Measurements from ENCODE around the gene CLDN19.

The CLDN19 gene, protein sequence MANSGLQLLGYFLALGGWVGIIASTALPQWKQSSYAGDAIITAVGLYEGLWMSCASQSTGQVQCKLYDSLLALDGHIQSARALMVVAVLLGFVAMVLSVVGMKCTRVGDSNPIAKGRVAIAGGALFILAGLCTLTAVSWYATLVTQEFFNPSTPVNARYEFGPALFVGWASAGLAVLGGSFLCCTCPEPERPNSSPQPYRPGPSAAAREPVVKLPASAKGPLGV

DNA sequence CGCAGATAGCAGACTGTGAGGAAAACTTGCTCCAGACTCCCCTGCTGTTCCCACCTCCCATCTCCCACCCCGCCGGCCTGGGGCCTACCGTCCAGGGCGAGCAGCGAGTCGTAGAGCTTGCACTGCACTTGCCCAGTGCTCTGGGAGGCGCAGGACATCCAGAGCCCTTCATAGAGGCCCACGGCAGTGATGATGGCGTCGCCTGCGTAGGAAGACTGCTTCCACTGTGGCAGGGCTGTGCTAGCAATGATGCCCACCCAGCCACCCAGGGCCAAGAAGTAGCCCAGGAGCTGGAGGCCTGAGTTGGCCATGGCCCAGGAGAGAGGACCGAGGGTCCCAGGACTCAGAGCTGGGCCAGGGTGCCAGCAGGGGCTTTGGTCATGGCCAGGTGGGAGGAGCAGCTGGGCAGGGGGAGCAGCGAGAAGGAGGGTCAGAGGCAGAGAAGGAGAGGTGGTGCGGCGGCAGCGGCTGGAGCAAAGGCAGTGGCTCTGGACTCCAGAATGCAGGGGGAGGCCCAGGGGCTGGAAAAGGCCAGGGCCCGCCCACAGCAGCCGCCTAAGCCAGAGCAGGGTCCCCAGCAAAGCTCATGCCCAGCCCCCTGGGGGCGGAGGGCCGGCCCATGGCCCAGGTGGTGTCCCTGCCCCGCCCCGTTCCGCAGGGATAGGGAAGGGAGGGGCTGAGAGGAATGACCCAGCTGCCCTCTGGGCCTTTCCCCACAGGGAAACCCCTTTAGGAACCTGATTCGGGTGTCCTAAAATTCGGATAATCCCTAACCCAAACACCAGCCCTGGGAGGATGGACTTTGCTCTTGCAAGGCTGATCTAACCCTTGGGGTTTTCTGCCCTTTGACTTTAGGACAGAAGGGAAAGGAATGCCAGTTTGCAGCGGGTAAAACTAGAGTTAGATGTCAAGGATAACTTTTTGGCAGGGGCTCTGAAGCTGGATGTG lies at the start of gene CLDN19:
TSS of gene CLDN19 (minus strand) at position 484 of the 948 bp plus-strand sequence. CDS start at position 311, 173 bp downstream.
- DNase-seq, result no peak

DNA sequence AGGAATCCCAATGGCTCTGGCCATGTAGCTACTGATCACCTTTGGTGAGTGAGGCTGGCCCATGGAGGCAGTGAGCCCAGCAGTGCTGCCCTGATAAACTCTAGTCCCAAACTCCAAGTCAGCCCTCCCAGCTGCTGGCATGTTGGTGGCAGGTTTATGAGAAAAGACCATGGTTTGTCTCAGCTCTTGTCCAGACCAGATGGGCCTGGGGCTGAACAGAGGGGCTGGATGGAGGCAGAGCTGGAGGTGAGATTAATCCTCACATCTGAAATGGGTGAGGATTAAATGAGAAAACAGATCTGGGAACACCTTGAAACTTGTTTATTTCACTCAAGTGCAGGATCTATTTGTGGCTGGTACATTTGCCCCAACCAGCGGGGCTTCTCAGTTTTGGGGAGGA lies 48.0 kb upstream of the CLDN19 start:
- DNase-seq, result no peak

DNA sequence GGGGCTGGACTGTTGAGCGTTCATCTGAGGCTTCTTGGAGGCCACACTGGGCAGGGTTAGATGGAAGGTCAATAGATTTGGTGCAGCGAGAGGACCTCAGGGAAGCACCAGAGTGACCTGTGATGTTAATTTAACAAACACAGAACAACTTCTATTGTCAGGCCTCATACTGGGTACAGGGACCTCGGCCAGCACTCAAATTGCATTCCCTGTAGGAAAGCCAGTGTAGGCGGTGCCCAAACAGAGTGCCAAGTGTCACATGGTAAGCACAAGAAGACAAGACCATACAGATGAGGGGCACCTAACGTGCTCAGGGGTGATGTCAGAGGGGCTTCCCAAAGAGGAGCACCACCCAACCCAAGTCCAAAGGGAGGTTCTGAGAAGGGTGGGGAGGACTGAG lies 46.1 kb upstream of the CLDN19 start:
- no peak for DNase-seq

DNA sequence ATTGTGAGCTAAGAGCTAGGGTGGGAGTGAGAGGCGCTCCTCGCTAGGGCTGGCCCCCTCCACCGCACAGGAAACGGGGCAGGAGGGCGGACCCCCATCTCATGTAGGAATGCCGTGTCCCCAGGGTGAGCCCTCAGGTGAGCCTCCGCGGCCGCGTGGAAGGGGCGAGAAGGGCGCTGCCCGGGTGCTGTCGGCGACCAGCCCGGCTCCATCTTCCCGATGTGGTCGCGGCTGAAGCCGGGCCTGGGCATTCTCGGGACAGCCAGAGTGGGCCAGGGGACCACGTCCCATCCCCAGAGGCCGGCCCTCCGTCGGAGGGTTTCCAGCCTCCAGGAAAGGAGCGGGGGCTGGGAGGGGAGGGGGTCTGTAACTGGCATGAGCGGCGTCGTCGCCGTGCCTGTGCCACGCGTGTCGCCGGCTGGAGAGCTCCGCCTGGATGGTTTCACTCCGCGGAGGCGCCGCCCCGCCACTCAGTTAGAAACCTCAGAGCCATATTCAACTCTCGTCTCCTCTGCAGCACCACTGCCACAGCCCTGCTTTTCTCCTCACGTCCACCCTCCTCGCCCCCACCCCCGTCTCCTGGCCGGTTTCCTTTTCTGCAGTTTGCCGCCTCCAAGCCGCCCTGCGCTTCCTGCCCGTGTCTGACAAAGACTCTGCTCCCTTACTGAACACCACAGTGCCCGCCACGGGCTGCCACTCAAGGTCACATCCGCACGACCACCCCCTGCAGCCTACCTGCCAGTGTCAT lies 45.1 kb upstream of the CLDN19 start, which contains the start of gene TMEM269:
TSS of gene TMEM269 (plus strand) at position 46 of the 748 bp plus-strand sequence. CDS start 4,903 bp downstream, outside the sequence.
- peak; percentile 26 to 33 for DNase-seq

DNA sequence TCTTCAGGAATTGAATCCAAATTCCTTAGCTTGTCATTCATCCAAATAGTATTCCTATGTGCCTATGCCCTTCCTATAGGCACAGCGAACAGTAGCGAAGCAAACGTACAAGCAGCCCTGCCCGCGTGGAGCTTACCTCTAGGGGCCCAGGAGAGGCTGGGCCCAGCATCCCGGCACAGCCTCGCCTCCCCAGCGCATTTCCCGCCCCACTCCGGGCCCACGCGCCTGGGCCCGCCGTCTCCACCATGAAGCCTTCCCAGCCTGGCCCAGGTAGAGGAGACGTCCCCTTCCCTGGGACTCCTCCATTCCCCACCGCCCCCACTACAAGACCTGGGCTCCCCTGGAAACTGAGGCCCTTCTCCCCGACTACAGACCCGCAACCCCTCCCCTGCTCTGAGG lies 44.5 kb upstream of the CLDN19 start:
- DNase-seq, result no peak

DNA sequence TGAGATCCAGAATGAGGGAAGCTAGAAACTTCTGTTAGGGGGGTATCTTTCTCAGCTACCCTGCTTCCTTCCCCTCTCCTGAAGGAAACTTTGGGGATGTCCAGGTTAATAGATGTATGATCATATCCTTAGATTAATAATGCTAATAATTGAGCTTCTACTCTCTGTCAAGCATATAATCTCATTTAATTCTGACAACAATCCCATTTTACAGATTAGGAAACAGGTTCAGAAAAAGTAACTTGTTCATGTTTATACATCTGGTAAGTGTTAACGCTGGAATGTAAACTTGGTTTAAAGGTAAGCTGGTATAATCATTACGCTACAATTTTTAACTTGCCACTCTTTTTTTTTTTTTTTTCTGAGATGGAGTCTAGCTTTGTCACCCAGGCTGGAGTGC lies 43.1 kb upstream of the CLDN19 start:
- DNase-seq, result no peak

DNA sequence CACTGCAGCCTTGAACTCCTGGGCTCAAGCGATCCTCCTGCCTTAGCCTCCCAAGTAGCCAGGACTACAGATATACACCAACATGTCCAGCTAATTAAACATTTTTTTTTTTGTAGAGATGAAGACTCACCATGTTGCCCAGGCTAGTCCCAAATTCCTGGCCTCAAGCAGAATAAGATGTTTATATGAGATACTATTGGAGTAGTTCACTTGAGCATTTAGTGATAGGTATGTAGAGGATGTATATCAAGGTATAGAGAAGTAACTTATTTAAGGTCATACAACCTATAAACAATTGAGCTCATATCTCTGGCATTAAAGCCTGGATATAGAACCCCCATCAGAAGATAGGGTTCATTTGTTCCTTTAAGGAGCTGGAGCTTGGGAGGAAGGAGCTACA lies 40.1 kb upstream of the CLDN19 start:
- DNase-seq, result no peak

DNA sequence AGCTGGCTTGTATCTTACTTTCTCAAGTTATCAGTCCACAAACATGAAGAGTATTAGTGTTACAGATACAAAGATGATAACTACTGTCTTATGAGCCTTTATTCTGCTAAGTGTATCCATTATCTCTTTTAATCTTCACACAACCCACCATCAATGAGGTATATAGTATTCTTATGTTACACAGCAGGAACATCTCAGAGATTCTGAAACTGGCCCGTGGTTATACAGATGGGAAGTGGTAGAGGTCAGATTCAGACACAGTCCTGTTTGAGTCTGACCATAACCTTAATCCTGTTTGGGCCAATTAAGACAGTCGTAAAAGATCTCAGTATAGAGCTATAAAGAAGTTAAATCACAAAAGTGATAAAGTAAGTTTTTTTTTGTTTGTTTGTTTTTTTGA lies 39.7 kb upstream of the CLDN19 start:
- no peak for DNase-seq

DNA sequence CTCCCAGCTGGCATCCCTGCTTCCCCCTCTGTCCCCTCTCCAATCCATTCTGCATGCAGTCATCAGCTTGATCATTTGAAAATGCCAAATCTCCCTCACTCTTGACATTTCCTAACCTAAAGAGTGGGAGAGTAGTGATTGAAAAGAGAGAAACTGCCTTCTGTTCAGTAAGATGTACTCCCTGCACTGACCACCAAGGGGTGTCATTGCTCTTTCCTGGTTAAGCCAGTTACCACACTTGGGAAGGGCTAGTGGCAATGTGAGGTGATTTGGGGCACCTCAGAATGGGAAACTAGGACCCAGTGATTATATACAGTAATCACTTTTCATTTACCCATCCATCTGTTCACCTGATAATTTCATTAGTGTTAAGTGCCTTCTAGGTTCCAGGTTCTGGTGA lies 37.8 kb upstream of the CLDN19 start:
- peak in 1 of 2 donors; percentile 39 for DNase-seq

DNA sequence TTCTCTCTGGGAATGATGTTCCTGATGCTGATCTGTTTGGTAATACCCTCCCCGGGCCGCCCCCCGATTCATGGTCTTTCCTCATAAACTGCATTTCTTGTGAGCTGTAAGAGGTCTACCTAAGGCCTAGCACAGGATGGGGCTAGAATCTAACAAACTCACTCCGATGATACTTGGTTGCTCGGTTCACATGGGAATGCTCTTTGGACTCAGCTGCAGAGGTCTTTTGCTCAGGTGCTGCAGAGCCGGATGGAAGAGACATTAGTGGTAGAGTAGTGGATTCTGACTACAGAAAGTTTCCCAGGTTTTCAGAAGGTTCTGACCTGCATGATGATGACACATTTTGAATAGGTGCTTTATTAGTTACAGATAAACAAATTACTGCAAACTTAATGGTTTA lies 36.5 kb upstream of the CLDN19 start:
- no peak for DNase-seq

DNA sequence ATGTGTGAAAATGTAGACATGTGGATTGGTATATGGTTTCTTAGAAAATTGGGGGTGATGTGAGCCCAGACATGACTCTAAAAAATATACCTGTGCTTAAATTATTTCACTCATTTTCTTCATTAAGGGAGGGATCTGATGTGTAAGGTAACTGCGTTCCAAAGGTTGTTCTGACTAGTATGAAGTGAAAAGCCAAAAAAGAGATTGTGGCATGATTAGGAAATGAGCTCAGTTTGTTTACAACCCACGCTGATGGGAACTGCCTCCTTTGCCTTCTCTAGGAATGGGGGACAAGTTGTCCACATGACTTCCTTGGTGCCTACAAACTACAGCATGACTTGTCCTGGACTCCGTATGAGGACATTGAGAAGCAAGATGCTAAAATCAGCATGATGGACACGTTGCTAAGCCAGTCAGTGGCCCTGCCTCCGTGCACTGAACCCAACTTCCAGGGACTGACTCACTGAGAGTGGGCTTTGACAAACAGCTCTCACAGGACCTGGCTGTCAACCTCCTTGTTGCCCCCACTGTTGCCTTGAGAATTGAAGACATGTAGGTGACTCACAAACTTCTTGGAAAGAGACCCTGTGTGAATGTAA lies 35.0 kb upstream of the CLDN19 start:
- no peak for DNase-seq

DNA sequence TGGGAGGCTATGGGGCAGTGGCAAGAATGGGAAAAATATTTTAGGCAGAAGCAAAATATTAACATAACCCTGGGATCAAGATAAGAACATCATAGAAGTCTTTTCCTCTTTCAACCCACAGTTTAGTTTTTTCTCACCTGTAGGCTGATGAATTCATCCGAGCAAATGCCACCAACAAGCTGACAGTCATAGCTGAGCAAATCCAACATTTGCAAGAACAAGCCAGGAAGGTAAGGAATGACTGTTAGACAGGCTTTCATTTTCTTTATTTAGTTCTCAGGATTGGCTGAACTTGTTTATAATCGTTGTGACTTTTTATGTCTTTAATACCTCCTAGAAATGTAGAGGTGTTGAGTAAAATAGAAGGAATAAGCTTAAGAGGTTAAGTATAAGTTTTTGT lies 33.4 kb upstream of the CLDN19 start:
- DNase-seq, result no peak

DNA sequence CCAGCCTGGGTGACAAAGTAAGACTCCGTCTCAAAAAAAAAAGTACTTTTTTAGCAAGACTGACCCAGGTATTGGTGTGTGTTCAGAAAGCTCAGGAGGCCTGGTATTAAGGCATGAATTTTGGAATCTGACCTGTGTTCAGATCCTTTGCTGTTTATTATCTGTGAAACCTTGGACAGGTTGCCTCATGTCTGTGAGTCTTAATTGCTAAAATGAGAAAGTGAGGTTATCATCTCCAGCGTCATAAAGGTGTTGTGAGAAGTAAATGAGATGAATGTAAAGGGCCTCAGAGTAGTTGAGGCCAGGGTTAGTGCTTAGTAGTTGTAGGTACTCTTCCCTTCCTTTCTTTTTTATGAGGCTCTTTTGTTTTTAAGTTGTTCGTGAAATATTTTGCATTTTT lies 29.8 kb upstream of the CLDN19 start:
- DNase-seq, result no peak

DNA sequence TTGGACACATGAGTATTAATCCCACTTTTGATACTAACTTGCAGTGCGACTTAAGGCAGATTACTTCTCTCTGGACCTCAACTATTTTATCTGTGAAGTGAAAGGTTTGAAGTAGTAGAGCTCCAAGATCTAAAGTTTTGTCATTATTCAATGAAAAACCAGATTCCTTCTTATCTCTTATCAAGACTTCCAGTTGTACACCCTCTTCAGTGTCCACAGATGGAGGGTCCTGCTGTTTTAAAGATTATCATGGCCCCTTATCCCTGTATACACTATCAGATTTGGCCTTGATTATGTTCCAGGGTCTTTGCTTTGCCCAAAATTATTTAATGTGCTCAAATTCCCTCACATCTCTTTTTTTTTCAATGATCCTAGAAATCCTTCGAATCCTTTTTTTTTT lies 28.1 kb upstream of the CLDN19 start:
- DNase-seq, result no peak

DNA sequence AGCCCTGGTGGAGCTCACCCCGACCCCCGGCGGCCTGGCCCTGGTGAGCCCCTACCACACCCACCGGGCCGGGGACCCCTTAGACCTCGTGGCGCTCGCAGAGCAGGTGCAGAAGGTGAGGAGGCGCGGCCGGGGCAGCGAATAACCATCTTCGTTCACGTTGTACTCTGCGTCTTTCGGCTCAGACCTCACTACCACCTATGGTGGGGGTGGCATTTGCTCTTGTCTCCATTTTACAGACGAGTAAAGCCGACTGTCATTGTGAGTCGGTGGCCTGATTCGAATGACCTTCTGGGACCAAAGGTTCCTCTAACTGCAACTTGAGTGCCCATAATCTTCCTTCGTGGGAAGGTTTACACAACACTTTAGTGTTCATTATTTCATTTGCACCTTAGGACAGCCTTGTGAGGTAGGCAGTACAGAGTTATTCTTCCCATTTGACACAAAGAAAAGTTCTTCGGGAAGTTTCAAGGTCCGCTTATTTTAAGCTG lies 27.5 kb upstream of the CLDN19 start:
- DNase-seq, result no peak

DNA sequence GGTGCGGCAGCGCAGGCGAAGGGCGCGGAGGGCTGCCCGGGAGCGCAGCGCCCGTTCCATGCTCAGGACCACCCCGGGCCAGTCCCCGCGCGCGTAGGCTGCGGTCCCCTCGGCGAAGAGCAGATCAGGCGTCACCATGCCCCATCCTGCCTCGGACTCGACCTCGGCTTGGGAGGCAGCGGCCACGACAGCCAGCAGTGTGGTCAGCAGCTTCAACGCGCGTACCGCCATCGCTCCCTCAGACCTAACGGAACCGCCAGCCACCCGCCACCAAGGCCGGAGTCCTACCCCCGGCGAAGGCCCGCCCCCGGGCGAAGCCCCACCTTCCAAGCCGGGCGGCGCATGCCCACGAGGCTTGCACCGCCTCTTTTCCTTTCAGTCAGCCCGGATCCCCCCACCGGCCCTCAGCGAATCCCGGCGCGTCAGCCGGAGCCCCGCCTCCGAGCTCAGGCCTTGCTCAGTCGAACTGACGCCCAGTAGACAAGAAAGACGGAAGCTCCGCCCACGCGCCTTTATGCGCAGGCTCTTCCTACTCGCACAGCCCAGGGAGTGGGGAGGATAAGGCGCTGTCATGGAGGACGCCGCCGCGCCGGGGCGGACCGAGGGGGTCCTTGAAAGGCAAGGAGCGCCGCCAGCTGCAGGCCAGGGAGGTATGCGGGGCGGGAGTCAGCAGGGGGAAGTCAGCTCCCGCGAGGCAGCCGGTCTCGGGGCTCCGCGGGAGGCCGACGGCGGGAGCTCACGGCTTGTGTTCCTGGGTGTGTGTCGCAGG lies 26.9 kb upstream of the CLDN19 start, which contains the start of the genes C1orf50 and P3H1:
TSS of gene C1orf50 (plus strand) at position 509 of the 769 bp plus-strand sequence. CDS start at position 572, 63 bp downstream.
TSS of gene P3H1 (minus strand) at position 288 of the 769 bp plus-strand sequence. CDS start at position 231, 57 bp downstream.
- DNase-seq, result peak; percentile 100

DNA sequence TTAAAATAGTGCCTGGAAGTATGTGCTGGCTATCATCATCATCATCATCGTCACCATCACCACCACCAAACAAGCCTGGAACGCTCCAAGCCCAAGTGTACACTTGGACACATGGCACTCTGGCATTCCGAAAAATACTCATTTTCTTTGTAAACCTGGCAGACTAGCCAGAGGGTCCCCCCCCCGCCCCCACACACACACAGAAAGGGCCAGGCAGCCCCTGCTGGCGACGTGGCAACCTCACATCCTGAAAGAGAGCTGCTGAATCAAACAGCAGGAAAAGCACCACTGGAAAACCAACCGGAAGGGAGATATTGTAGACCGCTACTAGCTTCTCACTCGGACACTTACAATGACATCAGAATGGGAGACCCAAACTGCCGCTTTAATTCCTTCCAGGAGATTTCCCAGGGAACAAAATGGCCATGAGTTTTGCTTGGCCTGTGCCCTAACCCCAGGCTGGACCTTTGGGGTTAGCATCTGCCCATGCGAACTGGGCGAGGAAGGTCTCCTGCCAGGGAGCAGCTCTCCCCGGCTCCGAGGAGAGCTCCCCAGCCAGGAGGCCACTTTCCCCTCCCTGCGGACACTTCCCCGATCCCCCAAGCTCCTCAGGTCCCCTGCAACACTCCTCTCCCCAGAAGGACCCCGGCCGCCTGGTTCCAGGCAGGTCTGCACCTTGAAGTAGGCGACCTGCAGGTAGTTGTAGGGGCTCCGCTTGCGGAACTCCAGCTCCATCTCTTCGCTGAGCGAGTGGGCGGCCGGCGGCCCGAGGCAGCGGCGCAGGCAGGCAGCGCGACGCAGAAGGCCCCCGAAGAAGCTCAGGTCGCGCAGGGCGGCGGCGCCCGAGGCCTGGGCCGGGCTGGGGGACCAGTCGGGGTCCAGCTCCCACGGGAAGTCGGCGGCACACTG lies 26.1 kb upstream of the CLDN19 start:
- peak; percentile 21 to 30 for DNase-seq

DNA sequence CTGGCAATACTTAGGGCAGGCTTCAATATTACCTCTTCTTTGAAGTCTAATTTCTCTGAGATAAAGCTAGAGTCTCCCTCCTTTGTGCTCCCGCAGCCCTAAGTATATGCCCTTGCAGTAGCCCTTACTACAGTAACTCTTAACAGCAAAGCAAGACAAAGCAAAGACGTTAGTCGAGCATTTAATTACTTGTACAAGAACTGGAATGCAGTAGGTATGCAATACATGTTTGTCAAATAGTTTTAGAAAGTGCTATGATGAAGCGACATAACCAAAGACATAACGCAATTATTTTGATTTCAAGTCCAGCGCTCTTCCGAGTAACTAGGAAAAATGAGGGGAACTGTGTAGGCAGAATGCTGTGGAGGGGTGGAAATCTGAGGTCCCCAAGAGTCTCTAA lies 25.2 kb upstream of the CLDN19 start:
- no peak for DNase-seq

DNA sequence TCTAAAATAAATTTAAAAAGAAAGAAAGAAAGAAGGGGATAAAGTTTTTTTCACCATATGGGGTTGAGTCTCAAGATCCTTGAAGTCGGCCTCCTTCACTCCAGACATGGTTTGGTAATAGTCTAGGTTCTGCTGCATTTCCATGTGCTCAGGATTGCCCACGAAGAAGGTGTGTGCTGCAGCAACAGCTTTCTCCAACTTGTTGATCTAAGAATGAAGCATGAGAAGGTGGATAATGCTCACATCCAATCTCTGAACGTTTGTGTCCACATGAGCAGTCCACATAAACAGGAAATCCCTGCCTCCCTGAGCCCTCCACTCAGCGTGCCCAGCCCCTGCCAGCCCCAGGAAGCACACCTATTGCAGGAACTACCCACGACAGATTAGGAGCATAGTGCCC lies 22.2 kb upstream of the CLDN19 start:
- DNase-seq, result no peak

DNA sequence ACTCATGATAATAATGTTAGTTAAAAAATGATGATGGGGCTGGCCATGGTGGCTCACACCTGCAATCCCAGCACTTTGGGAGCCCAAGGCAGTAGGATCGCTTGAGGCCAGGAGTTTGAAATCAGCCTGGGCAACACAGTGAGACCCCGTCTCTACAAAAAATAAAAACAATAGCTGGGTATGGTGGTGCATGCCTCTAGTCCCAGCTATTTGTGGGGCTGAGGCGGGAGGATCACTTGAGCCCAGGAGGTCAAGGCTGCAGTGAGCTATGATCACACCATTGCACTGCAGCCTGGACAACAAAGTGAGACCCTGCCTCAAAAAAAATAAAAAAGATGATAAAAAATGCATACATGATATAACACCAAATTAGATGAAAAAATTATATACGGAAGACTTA lies 21.5 kb upstream of the CLDN19 start:
- DNase-seq, result no peak

DNA sequence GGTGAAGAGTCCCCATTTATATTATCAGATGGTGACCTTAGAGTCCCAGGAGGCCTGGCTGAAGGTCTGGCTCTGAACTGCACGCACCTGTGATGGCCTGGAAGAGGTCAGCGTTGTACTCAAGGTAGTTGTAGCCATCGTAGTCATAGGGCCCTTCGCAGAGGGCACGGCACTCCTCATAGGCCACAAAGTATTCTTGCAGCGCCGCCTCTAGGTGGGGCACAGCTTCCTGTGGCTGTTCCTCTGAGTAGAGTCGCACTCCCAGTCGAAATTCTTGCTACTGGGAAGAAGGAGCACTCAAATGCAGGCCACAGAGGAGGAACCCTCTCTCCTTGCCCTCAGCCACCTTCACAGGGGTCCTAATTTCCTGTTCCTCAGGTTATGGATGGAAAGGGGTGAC lies 19.1 kb upstream of the CLDN19 start:
- DNase-seq, result no peak
